H9 (cell line): Measurements from ENCODE around the gene LZTR1. TPM values are rescaled to one million over a fixed set of nuclear protein-coding genes. Genes with fewer than 3 reads are reported as not detected.

Experiments
- DNase-seq: peaks from one replicate; pipeline ENCODE4 v3.0.0-alpha.2; 2017
- H2AFZ ChIP-seq: one replicate; pipeline ENCODE4 v1.6.1; 2013; ENCODE audit warnings: mild to moderate bottlenecking, low read length, control low read depth, moderate library complexity
- H2AK5ac ChIP-seq: 2 replicates; pipeline ENCODE4 v1.6.1; 2013; ENCODE audit warnings: low read length, control low read depth, mixed read lengths; ENCODE audit not compliant: insufficient read length
- H2BK120ac ChIP-seq: one replicate; pipeline ENCODE4 v1.6.1; 2013; ENCODE audit warnings: low read depth, mild to moderate bottlenecking, low read length, control low read depth, inconsistent platforms; ENCODE audit not compliant: poor library complexity, severe bottlenecking
- H2BK12ac ChIP-seq: 2 replicates; pipeline ENCODE4 v1.6.1; 2013; ENCODE audit warnings: low read length, control low read depth, mixed read lengths, low read depth; ENCODE audit not compliant: insufficient read length
- H2BK15ac ChIP-seq: 2 replicates; pipeline ENCODE4 v1.6.1; 2013; ENCODE audit warnings: low read depth, low read length, control low read depth
- H2BK20ac ChIP-seq: one replicate; pipeline ENCODE4 v1.6.1; 2013; ENCODE audit warnings: low read depth, mild to moderate bottlenecking, low read length, control low read depth, inconsistent platforms; ENCODE audit not compliant: poor library complexity, severe bottlenecking
- H2BK5ac ChIP-seq: 2 replicates; pipeline ENCODE4 v1.6.1; 2013; ENCODE audit warnings: low read length, control low read depth, mixed read lengths; ENCODE audit not compliant: insufficient read length
- H3K14ac ChIP-seq: 2 replicates; pipeline ENCODE4 v1.6.1; 2013; ENCODE audit warnings: low read length, control low read depth; ENCODE audit not compliant: insufficient read depth
- H3K18ac ChIP-seq: 2 replicates; pipeline ENCODE4 v1.6.1; 2013; ENCODE audit warnings: low read depth, mild to moderate bottlenecking, mixed read lengths, low read length, control low read depth; ENCODE audit not compliant: insufficient read length
- H3K23ac ChIP-seq: 2 replicates; pipeline ENCODE4 v1.6.1; 2013; ENCODE audit warnings: low read length, control low read depth, mixed read lengths, low read depth; ENCODE audit not compliant: insufficient read length
- H3K23me2 ChIP-seq: 2 replicates; pipeline ENCODE4 v1.6.1; 2013; ENCODE audit warnings: low read depth, mild to moderate bottlenecking, mixed read lengths, low read length, control low read depth; ENCODE audit not compliant: insufficient read length, poor library complexity, severe bottlenecking
- H3K27ac ChIP-seq: 2 replicates; pipeline ENCODE4 v1.5.1; 2013; ENCODE audit warnings: low read length, control low read depth, mixed read lengths, low read depth; ENCODE audit not compliant: insufficient read length
- H3K27me3 ChIP-seq: 2 replicates; pipeline ENCODE4 v1.6.1; 2013; ENCODE audit warnings: low read length, control low read depth, inconsistent platforms; ENCODE audit not compliant: insufficient read depth
- H3K4ac ChIP-seq: 2 replicates; pipeline ENCODE4 v1.6.1; 2013; ENCODE audit warnings: low read depth, mild to moderate bottlenecking, control low read depth, inconsistent platforms, low read length, moderate library complexity
- H3K4me1 ChIP-seq: 2 replicates; pipeline ENCODE4 v1.6.1; 2013; ENCODE audit warnings: low read length, control low read depth, inconsistent platforms; ENCODE audit not compliant: insufficient read depth
- H3K4me2 ChIP-seq: 2 replicates; pipeline ENCODE4 v1.6.1; 2013; ENCODE audit warnings: low read length, control low read depth, mixed read lengths; ENCODE audit not compliant: insufficient read length, insufficient read depth
- H3K56ac ChIP-seq: 2 replicates; pipeline ENCODE4 v1.6.1; 2013; ENCODE audit warnings: low read depth, mild to moderate bottlenecking, mixed read lengths, low read length, control low read depth; ENCODE audit not compliant: insufficient read length
- H3K79me1 ChIP-seq: 2 replicates; pipeline ENCODE4 v1.6.1; 2013; ENCODE audit warnings: low read depth, mild to moderate bottlenecking, moderate library complexity, low read length, control low read depth, inconsistent platforms; ENCODE audit not compliant: insufficient read depth, poor library complexity, severe bottlenecking
- H3K79me2 ChIP-seq: 2 replicates; pipeline ENCODE4 v1.6.1; 2013; ENCODE audit warnings: low read length, control low read depth, inconsistent platforms; ENCODE audit not compliant: insufficient read depth
- H3K9ac ChIP-seq: 2 replicates; pipeline ENCODE4 v1.6.1; 2013; ENCODE audit warnings: low read length, control low read depth, mixed read lengths; ENCODE audit not compliant: insufficient read length; ENCODE audit errors: extremely low read depth
- H3K9me3 ChIP-seq: one replicate; pipeline ENCODE4 v1.6.1; 2013; ENCODE audit warnings: low read depth, low read length, inconsistent platforms; ENCODE audit not compliant: control insufficient read depth
- H3T11ph ChIP-seq: one replicate; pipeline ENCODE4 v1.6.1; 2013; ENCODE audit warnings: mild to moderate bottlenecking, low read length, control low read depth, inconsistent platforms
- H4K20me1 ChIP-seq: one replicate; pipeline ENCODE4 v1.6.1; 2013; ENCODE audit not compliant: control insufficient read depth, insufficient read length, insufficient read depth
- H4K5ac ChIP-seq: 2 replicates; pipeline ENCODE4 v1.6.1; 2013; ENCODE audit warnings: low read depth, mild to moderate bottlenecking, mixed read lengths, low read length, control low read depth; ENCODE audit not compliant: insufficient read length
- H4K8ac ChIP-seq: replicated peaks from 2 replicates; pipeline ENCODE4 v1.6.1; 2013; ENCODE audit warnings: low read length, control low read depth, mixed read lengths, low read depth; ENCODE audit not compliant: insufficient read length
- H4K91ac ChIP-seq: 2 replicates; pipeline ENCODE4 v1.6.1; 2013; ENCODE audit warnings: low read depth, mild to moderate bottlenecking, moderate library complexity, mixed read lengths, low read length, control low read depth; ENCODE audit not compliant: insufficient read length
- H3K27ac Mint-ChIP-seq, 3 experiments: 2 replicates in 2 of 3; 3 replicates in 1 of 3; pipeline ENCODE4 v1.8.0; 2020 to 2021; ENCODE audit warnings: mixed read lengths in 3 of 3, mild to moderate bottlenecking in 1 of 3, moderate library complexity in 1 of 3
- H3K27me3 Mint-ChIP-seq: 2 replicates; pipeline ENCODE4 v1.8.0; 2021; ENCODE audit warnings: low read depth, mild to moderate bottlenecking, moderate library complexity, mixed read lengths
- H3K36me3 Mint-ChIP-seq, 3 experiments: 2 replicates in 2 of 3; 3 replicates in 1 of 3; pipeline ENCODE4 v1.8.0; 2020 to 2021; ENCODE audit warnings: low read depth in 3 of 3, mixed read lengths in 3 of 3; ENCODE audit not compliant: insufficient read depth in 1 of 3
- H3K4me1 Mint-ChIP-seq, 2 experiments: 2 replicates each; pipeline ENCODE4 v1.8.0; 2020; ENCODE audit warnings: mixed read lengths in 2 of 2
- H3K4me3 Mint-ChIP-seq, 2 experiments: 2 replicates in 1 of 2; 3 replicates in 1 of 2; pipeline ENCODE4 v1.8.0; 2020 to 2021; ENCODE audit warnings: mild to moderate bottlenecking in 2 of 2, mixed read lengths in 2 of 2, moderate library complexity in 1 of 2
- H3K9me3 Mint-ChIP-seq, 2 experiments: 2 replicates in 1 of 2; 3 replicates in 1 of 2; pipeline ENCODE4 v1.8.0; 2020; ENCODE audit warnings: mild to moderate bottlenecking in 2 of 2, mixed read lengths in 2 of 2, moderate library complexity in 1 of 2
- WGBS: extraction: QIAGEN DNeasy Blood & Tissue Kit; methylation state at CpG from one replicate; pipeline ENCODE4 v1.1.7; 2013; ENCODE audit warnings: missing lambda C conversion rate, low lambda C conversion rate, mixed read lengths; ENCODE audit not compliant: insufficient read length; ENCODE audit errors: extremely low coverage; 5-methylcytosine and 5-hydroxymethylcytosine counted together
- total RNA-seq: library from RNA; stranded (reverse); gene quantifications from 2 replicates; pipeline ENCODE4 v1.2.1, GENCODE V29; 2021
- TF ChIP-seq, protein P1 (sequence below): fragments of 200-600 bp; sonication (generic); conservative IDR thresholded peaks from 3 replicates; pipeline ENCODE4 v1.8.0; 2021; ENCODE audit warnings: antibody characterized with exemption, mild to moderate bottlenecking

The LZTR1 gene
- total RNA-seq, 1 experiment from 2014 or later, result 47.0 TPM

DNA sequence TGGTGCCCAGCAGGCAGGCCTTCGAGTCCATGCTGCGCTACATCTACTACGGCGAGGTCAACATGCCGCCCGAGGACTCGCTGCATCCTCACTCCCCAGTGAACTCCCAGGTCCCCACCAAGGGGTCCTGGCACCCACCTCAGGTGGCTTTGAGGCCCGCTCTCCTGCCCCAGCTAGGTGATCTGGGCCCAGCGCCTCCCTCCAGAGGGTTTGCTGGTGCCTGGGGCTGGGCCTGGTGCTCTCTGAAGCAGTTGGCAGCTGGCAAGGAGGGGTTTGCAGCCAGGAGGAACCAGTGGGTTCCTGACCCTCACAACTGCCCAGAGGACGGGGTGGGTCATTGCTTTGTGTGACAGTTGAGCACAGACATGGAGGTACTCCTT lies 13.9 kb downstream of the LZTR1 start:
- Histone ChIP-seq H4K20me1 (no peaks in the 10 kb centered on the region), H3K23ac (no peak overlapping the region), H2BK120ac (no peak overlapping the region), H3K56ac (no peak overlapping the region), H3K14ac (no peak overlapping the region), H4K91ac (no peak overlapping the region), H4K5ac (no peak overlapping the region), H2BK5ac (no peak overlapping the region), H2BK12ac (no peak overlapping the region), H3K4me1 (no peaks in the 10 kb centered on the region; the same call in 1 of the 2 replicates), H3K18ac (no peak overlapping the region), H3K9ac (no peak overlapping the region), H2AK5ac (no peak overlapping the region), H3K79me1 (no peaks in the 10 kb centered on the region), H3K23me2 (no peaks in the 10 kb centered on the region), H3K27ac (no peak overlapping the region), H2BK20ac (no peak overlapping the region), H3K27me3 (no peaks in the 10 kb centered on the region), H3T11ph (no peak overlapping the region), H3K4ac (no peak overlapping the region), H3K4me2 (no peak overlapping the region), H3K79me2 (no peaks in the 10 kb centered on the region), H2AFZ (no peak overlapping the region), H3K9me3 (no peaks in the 10 kb centered on the region), H2BK15ac (no peak overlapping the region), H4K8ac (no peak overlapping the region)
- no peak overlapping the region for H3K27ac Mint-ChIP-seq
- H3K4me1 Mint-ChIP-seq, result peaks cover 2 to 5% of the 10 kb centered on the region in 2 experiments; a peak in 3 of 4 replicates
- TF ChIP-seq, protein P1, sequence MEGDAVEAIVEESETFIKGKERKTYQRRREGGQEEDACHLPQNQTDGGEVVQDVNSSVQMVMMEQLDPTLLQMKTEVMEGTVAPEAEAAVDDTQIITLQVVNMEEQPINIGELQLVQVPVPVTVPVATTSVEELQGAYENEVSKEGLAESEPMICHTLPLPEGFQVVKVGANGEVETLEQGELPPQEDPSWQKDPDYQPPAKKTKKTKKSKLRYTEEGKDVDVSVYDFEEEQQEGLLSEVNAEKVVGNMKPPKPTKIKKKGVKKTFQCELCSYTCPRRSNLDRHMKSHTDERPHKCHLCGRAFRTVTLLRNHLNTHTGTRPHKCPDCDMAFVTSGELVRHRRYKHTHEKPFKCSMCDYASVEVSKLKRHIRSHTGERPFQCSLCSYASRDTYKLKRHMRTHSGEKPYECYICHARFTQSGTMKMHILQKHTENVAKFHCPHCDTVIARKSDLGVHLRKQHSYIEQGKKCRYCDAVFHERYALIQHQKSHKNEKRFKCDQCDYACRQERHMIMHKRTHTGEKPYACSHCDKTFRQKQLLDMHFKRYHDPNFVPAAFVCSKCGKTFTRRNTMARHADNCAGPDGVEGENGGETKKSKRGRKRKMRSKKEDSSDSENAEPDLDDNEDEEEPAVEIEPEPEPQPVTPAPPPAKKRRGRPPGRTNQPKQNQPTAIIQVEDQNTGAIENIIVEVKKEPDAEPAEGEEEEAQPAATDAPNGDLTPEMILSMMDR, result no peak
- no peak overlapping the region for H3K4me3 Mint-ChIP-seq
- WGBS, result no CpG with 5 or more reads among the region's 10 CpGs
- DNase-seq, result no peak
- H3K36me3 Mint-ChIP-seq, result peaks cover 2 to 20% (median 8%) of the 10 kb centered on the region in 3 experiments; a peak in 5 of 7 replicates
- H3K9me3 Mint-ChIP-seq, result no peaks in the 10 kb centered on the region
- H3K27me3 Mint-ChIP-seq, result no peaks in the 10 kb centered on the region
